Hippocampal formation (tissue), 2 donors: ENCODE results near the gene DGKG.
A peak's percentile ranks its signal among the peaks of the same experiment; 100 is the strongest.

Experiments
- DNase-seq, 2 donors: peaks; one replicate each; lab custom pipeline; 2025; lab: John Stamatoyannopoulos, UW

The DGKG gene

DNA sequence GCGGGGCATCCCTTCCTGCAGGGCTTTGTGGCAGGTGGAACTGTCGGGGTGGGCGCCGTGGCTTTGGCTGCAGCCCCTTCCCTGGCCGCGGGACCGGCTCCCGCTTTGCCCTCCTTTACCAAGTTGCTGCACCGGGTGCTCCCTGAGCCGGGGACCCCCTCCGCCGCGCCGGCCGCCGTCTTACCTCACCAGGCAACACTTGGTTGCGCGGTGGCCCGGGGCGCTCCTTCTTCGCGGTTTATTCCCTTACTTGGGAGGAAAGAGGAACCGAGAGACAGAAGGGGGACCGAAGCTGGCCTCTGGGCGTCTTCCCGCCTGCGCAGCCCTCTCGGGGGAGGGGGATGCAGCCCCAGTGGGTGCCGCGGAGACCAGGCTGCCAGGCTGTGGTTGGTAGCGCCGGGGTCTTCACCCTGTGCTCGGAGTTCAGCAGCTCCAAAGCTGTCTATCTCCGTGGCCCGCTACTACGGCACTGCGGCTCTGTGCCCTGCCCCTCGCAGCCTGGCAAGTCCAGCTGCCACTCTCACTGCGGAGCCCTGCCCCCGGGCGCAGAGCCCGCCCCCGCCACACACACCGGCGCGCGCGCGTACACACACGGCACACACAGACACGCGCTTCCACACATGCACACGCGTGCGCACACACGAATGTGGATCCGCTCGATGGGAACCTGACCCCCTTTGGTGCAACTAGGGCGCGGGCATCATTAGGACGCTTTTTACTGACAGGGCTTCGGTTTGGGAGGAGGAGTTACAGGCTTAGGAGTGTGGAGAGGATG, at the start of gene DGKG:
Gene DGKG, minus strand, starts transcription at position 473 of the 775 bp plus-strand sequence. CDS start 41,775 bp downstream, outside the sequence.
- peak; percentile 23 to 36 for DNase-seq

GRCh38 chr3:186411089-186411488, 49.1 kb upstream of the DGKG start:
- DNase-seq: no peak

GRCh38 chr3:186406669-186407635, 44.9 kb upstream of the DGKG start:
- no peak for DNase-seq

GRCh38 chr3:186401556-186401955, 39.5 kb upstream of the DGKG start:
- DNase-seq: no peak

DNA sequence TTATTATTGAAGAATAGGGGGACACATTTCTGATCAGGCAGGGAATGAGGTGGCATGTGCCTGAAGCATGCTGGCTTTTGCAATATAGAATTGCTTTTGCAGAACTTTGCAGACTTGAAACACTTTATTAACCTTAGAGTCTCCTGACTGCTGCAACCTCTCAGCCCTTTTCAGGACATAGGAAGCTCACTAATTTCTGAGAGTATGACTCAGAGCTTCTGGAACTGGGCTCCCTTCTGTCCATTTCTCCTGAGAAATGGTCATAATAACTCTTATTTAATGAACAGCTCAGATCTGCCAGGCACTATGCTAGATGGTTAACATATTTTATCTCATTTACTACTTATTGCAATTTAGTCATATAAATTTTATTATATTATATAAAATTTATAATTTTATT, 38.6 kb upstream of the DGKG start:
- no peak for DNase-seq

GRCh38 chr3:186400026-186400425, 38.0 kb upstream of the DGKG start:
- DNase-seq: no peak

GRCh38 chr3:186394566-186395217, 32.7 kb upstream of the DGKG start:
- no peak for DNase-seq

DNA sequence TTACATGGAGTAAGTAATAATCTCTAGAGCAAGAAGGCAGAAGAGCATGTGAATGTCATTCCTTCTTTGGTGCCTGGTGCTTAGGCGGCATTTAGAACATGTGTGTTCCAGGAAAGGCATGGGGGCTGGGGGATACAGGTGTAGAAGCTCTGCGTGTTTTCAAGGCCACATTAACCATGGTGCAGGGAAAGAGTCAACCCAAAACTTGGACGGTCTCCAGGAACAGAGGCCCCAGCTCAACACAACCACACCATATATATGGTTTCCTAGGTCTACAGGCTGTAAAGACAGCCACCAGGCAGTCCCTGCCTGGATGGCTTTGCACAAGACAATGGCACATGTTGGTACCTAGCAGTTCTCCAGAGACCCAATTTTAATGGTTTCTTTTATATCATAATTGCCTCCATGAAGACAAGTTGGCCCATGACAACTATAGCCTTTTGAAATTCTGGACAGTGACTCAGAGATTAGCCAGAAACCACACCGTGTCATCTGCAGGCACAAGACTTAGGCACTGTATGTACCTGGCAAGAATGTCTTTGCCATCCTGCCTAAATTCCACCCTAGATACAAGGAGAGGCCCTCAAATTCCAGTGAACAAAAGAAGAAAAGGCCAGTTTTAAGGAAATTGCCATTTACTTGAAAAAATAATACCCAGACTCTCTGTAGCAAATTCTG, 25.0 kb upstream of the DGKG start:
- no peak for DNase-seq

DNA sequence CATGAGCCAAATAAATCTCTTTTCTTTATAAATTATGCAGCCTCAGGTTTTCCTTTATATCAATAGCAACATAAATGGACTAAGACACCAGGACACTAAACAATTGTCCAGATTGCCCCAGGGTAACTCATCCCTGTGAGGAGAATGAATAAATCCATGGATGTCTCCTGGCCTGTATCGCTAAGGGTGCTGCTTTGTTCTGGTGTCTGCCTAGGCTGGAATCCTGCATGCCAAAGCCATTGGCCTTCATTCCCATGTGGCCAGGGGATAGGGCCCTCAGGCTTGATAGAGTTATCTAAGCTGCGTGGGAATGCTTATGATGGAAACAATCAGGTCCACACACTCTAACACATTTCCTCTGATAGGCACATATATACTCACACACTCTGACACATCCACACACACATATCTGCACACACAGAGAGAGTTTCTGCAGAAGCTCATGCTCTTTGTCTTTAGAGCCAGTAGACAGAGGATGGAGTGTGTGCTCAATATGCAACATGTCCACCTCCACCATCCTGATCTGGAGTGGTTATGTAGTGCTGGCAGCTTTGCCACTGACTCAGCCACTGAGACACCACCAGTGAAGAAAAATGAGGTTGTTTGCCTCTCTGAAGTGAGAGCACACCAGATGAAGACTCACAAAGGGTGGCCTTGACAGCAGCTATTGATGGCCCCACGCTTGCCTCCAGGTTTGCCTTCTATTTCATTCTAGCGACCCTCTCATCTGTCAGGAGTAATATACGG, 24.0 kb upstream of the DGKG start:
- DNase-seq: no peak

DNA sequence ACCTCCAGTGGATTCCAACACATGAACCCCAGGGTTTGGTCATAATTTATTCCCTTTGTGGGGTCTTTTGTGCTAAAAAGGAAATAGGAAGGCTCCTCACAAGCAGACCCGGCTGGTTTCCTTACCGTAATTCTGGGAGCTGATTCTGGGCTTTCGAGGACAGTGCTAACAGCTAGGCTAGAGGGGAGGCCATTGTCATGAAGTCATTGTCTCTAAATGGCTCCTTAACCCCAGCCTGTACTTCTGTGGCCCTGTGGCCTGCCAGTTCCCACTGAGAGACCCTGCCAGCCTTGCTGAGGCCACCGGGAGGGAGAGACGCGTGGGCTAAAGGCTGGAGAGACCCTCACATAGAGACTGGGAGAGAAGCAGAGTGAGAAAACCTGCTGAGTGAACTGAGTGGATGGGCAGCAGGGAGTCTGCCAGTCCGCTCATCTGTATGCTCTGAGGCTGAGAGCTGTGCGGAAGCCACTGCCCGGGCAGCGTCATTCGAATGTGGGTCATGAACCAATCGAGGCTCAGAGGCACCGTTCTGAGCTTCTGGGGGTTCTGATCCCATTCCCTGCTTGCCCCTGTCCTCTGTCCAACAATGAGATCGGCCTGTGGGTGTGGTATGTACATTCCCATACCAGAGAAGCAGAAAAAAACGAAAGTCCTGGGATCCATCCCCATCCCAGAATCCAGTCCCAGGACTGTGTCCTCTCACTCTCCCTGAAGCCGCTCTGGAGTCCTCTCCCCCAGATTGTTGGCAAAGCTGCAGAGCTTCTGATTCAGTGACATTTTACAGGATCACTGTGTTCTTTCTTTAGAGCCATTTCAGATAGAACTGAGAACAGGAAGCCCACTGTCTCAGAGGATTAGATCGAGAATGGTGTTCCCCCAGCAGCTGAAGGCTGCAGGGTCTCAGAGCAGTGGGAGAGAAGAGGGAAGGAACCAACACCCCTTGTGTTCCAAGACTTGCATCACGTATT, 21.3 kb upstream of the DGKG start:
- DNase-seq: peak in 1 of 2 donors; percentile 31

DNA sequence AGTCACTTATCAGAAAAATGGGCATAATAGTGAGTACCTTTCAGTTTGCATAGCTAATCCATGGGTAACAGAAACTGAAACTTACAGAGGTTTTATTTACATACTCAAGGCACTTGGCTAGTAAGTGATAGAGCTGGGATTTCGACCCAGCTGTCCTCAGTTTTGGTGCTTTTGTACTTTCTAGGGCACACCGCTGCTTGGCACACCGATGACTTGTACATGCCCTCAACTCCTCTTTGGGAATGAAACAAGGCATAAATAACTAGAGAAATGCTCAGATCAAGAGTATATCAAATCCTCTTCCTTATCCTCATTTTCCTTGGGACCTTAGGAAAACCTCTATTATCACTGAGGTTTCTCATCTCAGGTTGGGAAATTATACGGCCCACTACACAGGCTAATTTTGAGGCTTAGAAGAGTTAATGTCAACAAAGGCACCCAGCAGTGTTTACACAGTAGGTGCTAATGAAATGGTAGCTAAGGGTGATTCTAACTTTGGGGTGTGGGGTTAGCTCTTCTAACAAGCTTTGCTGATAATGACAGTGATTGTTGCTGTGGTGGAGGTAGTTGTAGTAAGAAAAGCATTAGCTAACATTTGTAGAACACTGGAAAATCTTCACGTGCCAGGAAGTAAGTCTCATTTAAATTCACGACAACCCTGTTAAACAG, 20.3 kb upstream of the DGKG start:
- no peak for DNase-seq

DNA sequence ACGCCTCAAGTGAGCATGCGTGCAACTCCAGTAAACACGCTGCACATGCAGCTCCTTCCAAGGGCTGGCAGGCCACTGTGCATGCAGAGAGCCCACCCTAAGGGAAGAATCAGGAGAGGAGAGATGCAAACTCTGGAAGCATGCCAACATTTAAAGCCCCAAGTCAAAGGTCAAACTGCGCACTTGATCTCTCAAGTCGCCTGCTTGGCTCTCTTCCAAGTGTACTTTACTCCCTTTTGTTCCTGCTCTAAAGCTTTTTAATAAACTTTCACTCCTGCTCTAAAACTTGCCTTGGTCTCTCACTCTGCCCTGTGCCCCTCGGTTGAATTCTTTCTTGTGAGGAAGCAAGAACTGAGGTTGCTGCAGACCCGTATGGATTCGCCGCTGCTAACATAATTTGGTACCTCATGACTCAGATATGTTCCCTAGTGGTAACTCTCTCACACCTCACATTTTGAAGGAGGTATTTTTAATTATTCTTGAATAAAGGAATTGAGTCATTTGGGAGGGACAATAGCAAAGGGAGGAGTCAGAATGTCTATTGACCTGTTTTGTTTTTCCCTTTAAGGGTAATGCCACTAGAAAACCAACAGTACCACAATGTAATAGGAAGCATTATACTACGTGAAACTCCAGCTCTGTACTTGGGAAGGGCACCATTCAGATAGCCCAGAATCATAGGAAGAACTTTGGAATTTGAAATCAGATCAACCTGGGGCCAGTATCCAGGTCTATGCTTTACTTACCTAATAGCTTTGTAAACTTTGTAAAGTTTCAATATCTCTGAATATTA, 19.6 kb upstream of the DGKG start:
- DNase-seq: no peak

DNA sequence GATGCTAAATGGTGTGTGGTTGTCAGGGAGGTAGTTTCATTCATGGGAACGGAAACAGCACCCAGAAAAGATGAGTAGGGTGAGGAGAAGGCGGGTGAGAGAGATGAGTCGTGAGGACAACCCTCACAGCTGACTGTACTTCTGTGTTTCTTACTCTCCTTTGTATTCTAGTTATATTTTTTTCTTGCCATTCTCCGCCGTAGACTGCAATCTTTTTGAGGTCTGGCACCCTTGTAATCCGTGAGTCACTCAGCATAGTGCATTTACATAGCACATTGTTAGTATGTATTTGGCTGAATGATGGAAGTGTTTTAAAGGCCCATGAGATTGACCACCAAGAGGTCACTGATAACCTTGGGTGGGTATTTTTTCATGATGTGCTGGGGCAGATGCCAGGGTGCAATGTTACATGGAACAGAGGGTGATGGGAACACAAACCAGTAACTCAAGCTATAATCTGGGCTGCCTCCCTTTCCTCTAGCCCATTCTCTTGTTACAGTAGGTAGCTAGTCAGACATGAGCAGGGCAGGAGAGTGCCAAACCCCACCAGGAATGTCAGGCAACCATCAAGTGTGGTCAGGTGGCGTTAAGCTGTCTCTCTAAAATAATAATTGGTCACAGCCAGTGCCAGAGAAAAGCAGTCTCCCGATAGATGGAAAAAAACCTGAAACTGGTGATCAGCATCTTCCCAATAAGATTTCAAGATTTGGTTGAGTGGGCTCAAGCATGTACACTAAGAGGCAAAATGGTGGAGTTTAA, 18.8 kb upstream of the DGKG start:
- no peak for DNase-seq

DNA sequence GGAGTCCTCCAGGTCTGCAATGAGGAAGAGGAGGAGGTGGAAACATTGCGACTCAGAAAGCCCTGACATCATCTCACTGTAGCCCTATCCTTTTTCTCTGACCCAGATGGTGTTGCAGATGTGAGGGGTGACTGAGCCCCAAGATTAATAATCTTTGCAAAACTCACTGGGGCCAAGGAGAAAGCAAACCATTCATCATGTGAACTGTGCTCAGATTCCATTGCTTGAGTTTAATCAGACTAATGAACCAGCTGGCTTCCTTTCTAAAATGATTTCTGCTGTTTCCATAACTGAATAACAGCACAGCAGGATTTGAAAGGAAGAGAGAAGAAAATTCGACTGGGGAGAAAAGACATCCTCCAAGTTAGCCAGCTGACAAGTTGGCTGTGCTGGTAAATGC, 13.4 kb upstream of the DGKG start:
- DNase-seq: no peak

GRCh38 chr3:186374376-186374775, 12.3 kb upstream of the DGKG start:
- no peak for DNase-seq

- no peak for DNase-seq
Observed at GRCh38 chr3:186369217-186369616, 7.2 kb upstream of the DGKG start.

GRCh38 chr3:186368717-186369116, 6.7 kb upstream of the DGKG start:
- DNase-seq: no peak

- no peak for DNase-seq
Observed at GRCh38 chr3:186368176-186368575, 6.1 kb upstream of the DGKG start.
